ENCODE measurements around the gene MAEL.

Gene MAEL

GRCh38 chr1:166980383-166980782, 8.7 kb upstream of the MAEL start:
- Histone ChIP-seq H3K27ac (ENCODE audit: low read depth, low read length) (no peak overlapping the region), H3K36me3 (ENCODE audit: control insufficient read depth, insufficient read depth, low read length) (no peaks in the 10 kb centered on the region), H3K4me3 (ENCODE audit: low read depth, low read length) (no peak overlapping the region), H3K27me3 (ENCODE audit: control insufficient read depth, insufficient read depth, low read length) (peaks cover 42% of the 10 kb centered on the region), H3K9me3 (ENCODE audit: control insufficient read depth, insufficient read depth, low read length) (no peaks in the 10 kb centered on the region), H3K4me1 (ENCODE audit: control insufficient read depth, insufficient read depth, low read length) (no peaks in the 10 kb centered on the region), H3K9ac (ENCODE audit: low read depth, low read length) (no peak overlapping the region)

GRCh38 chr1:166980818-166981217, 8.3 kb upstream of the MAEL start:
- H3K27ac ChIP-seq (ENCODE audit: low read depth, low read length): no peak overlapping the region
- H3K36me3 ChIP-seq (ENCODE audit: control insufficient read depth, insufficient read depth, low read length): no peaks in the 10 kb centered on the region
- no peaks in the 10 kb centered on the region for H3K9me3 ChIP-seq (ENCODE audit: control insufficient read depth, insufficient read depth, low read length)
- peaks cover 38% of the 10 kb centered on the region for H3K27me3 ChIP-seq (ENCODE audit: control insufficient read depth, insufficient read depth, low read length)
- no peak overlapping the region for H3K4me3 ChIP-seq (ENCODE audit: low read depth, low read length)
- no peaks in the 10 kb centered on the region for H3K4me1 ChIP-seq (ENCODE audit: control insufficient read depth, insufficient read depth, low read length)
- no peak overlapping the region for H3K9ac ChIP-seq (ENCODE audit: low read depth, low read length)

GRCh38 chr1:166981589-166981988, 7.5 kb upstream of the MAEL start:
- no peak overlapping the region for H3K27ac ChIP-seq (ENCODE audit: low read depth, low read length)
- H3K9me3 ChIP-seq (ENCODE audit: control insufficient read depth, insufficient read depth, low read length): no peaks in the 10 kb centered on the region
- peaks cover 30% of the 10 kb centered on the region for H3K27me3 ChIP-seq (ENCODE audit: control insufficient read depth, insufficient read depth, low read length)
- no peak overlapping the region for H3K4me3 ChIP-seq (ENCODE audit: low read depth, low read length)
- H3K4me1 ChIP-seq (ENCODE audit: control insufficient read depth, insufficient read depth, low read length): no peaks in the 10 kb centered on the region
- H3K9ac ChIP-seq (ENCODE audit: low read depth, low read length): no peak overlapping the region
- H3K36me3 ChIP-seq (ENCODE audit: control insufficient read depth, insufficient read depth, low read length): no peaks in the 10 kb centered on the region

- Histone ChIP-seq H3K36me3 (ENCODE audit: control insufficient read depth, insufficient read depth, low read length) (no peaks in the 10 kb centered on the region), H3K9me3 (ENCODE audit: control insufficient read depth, insufficient read depth, low read length) (no peaks in the 10 kb centered on the region), H3K4me1 (ENCODE audit: control insufficient read depth, insufficient read depth, low read length) (peaks cover 7% of the 10 kb centered on the region), H3K27ac (ENCODE audit: low read depth, low read length) (no peak overlapping the region), H3K9ac (ENCODE audit: low read depth, low read length) (no peak overlapping the region), H3K4me3 (ENCODE audit: low read depth, low read length) (no peak overlapping the region), H3K27me3 (ENCODE audit: control insufficient read depth, insufficient read depth, low read length) (no peaks in the 10 kb centered on the region)
These were observed 10.0 kb downstream of the MAEL start for GRCh38 chr1:166999075-166999474.

- no peak overlapping the region for H3K4me3 ChIP-seq (ENCODE audit: low read depth, low read length)
- H3K27ac ChIP-seq (ENCODE audit: low read depth, low read length): no peak overlapping the region
These were observed 10.5 kb downstream of the MAEL start for GRCh38 chr1:166999500-167000055.

GRCh38 chr1:167000546-167000945, 11.5 kb downstream of the MAEL start:
- no peak overlapping the region for H3K27ac ChIP-seq (ENCODE audit: low read depth, low read length)

More at GRCh38 chr1:166999500-167000055, 10.5 kb downstream of the MAEL start:
- H3K9ac ChIP-seq (ENCODE audit: low read depth, low read length): no peak overlapping the region
- no peaks in the 10 kb centered on the region for H3K9me3 ChIP-seq (ENCODE audit: control insufficient read depth, insufficient read depth, low read length)
- H3K36me3 ChIP-seq (ENCODE audit: control insufficient read depth, insufficient read depth, low read length): no peaks in the 10 kb centered on the region
- no peaks in the 10 kb centered on the region for H3K27me3 ChIP-seq (ENCODE audit: control insufficient read depth, insufficient read depth, low read length)
- H3K4me1 ChIP-seq (ENCODE audit: control insufficient read depth, insufficient read depth, low read length): peaks cover 7% of the 10 kb centered on the region

GRCh38 chr1:167002354-167002753, 13.3 kb downstream of the MAEL start:
- no peaks in the 10 kb centered on the region for H3K36me3 ChIP-seq (ENCODE audit: control insufficient read depth, insufficient read depth, low read length)
- no peak overlapping the region for H3K9ac ChIP-seq (ENCODE audit: low read depth, low read length)
- H3K27ac ChIP-seq (ENCODE audit: low read depth, low read length): no peak overlapping the region
- H3K9me3 ChIP-seq (ENCODE audit: control insufficient read depth, insufficient read depth, low read length): no peaks in the 10 kb centered on the region
- H3K4me3 ChIP-seq (ENCODE audit: low read depth, low read length): no peak overlapping the region
- H3K4me1 ChIP-seq (ENCODE audit: control insufficient read depth, insufficient read depth, low read length): no peaks in the 10 kb centered on the region
- H3K27me3 ChIP-seq (ENCODE audit: control insufficient read depth, insufficient read depth, low read length): no peaks in the 10 kb centered on the region

More at GRCh38 chr1:167000546-167000945, 11.5 kb downstream of the MAEL start:
- Histone ChIP-seq H3K36me3 (ENCODE audit: control insufficient read depth, insufficient read depth, low read length) (no peaks in the 10 kb centered on the region), H3K4me1 (ENCODE audit: control insufficient read depth, insufficient read depth, low read length) (peaks cover 7% of the 10 kb centered on the region), H3K9me3 (ENCODE audit: control insufficient read depth, insufficient read depth, low read length) (no peaks in the 10 kb centered on the region), H3K4me3 (ENCODE audit: low read depth, low read length) (no peak overlapping the region), H3K9ac (ENCODE audit: low read depth, low read length) (no peak overlapping the region), H3K27me3 (ENCODE audit: control insufficient read depth, insufficient read depth, low read length) (no peaks in the 10 kb centered on the region)

- no peak overlapping the region for H3K27ac ChIP-seq (ENCODE audit: low read depth, low read length)
- H3K4me3 ChIP-seq (ENCODE audit: low read depth, low read length): no peak overlapping the region
- no peaks in the 10 kb centered on the region for H3K9me3 ChIP-seq (ENCODE audit: control insufficient read depth, insufficient read depth, low read length)
- H3K36me3 ChIP-seq (ENCODE audit: control insufficient read depth, insufficient read depth, low read length): no peaks in the 10 kb centered on the region
- no peak overlapping the region for H3K9ac ChIP-seq (ENCODE audit: low read depth, low read length)
- no peaks in the 10 kb centered on the region for H3K4me1 ChIP-seq (ENCODE audit: control insufficient read depth, insufficient read depth, low read length)
- H3K27me3 ChIP-seq (ENCODE audit: control insufficient read depth, insufficient read depth, low read length): no peaks in the 10 kb centered on the region
These were observed 14.6 kb downstream of the MAEL start for GRCh38 chr1:167003711-167004110.

- no peaks in the 10 kb centered on the region for H3K9me3 ChIP-seq (ENCODE audit: control insufficient read depth, insufficient read depth, low read length)
- H3K4me1 ChIP-seq (ENCODE audit: control insufficient read depth, insufficient read depth, low read length): peaks cover 8% of the 10 kb centered on the region
- H3K27ac ChIP-seq (ENCODE audit: low read depth, low read length): no peak overlapping the region
- no peak overlapping the region for H3K9ac ChIP-seq (ENCODE audit: low read depth, low read length)
- H3K4me3 ChIP-seq (ENCODE audit: low read depth, low read length): no peak overlapping the region
- no peaks in the 10 kb centered on the region; the same call in 1 of the 2 replicates for H3K27me3 ChIP-seq (ENCODE audit: control insufficient read depth, insufficient read depth, low read length)
- H3K36me3 ChIP-seq (ENCODE audit: control insufficient read depth, insufficient read depth, low read length): no peaks in the 10 kb centered on the region
These were observed 22.6 kb downstream of the MAEL start for GRCh38 chr1:167011560-167012191.

- H3K27ac ChIP-seq (ENCODE audit: low read depth, low read length): no peak overlapping the region
- H3K9me3 ChIP-seq (ENCODE audit: control insufficient read depth, insufficient read depth, low read length): no peaks in the 10 kb centered on the region
- no peak overlapping the region for H3K9ac ChIP-seq (ENCODE audit: low read depth, low read length)
- H3K4me1 ChIP-seq (ENCODE audit: control insufficient read depth, insufficient read depth, low read length): peaks cover 8% of the 10 kb centered on the region
- H3K4me3 ChIP-seq (ENCODE audit: low read depth, low read length): no peak overlapping the region
- H3K27me3 ChIP-seq (ENCODE audit: control insufficient read depth, insufficient read depth, low read length): no peaks in the 10 kb centered on the region; the same call in 1 of the 2 replicates
- no peaks in the 10 kb centered on the region for H3K36me3 ChIP-seq (ENCODE audit: control insufficient read depth, insufficient read depth, low read length)
These were observed 23.5 kb downstream of the MAEL start for GRCh38 chr1:167012570-167012969.

- H3K4me3 ChIP-seq (ENCODE audit: low read depth, low read length): no peak overlapping the region; the same call in 1 of the 2 replicates
- no peaks in the 10 kb centered on the region; the same call in 1 of the 2 replicates for H3K27me3 ChIP-seq (ENCODE audit: control insufficient read depth, insufficient read depth, low read length)
- H3K9ac ChIP-seq (ENCODE audit: low read depth, low read length): no peak overlapping the region
- no peak overlapping the region for H3K27ac ChIP-seq (ENCODE audit: low read depth, low read length)
- no peaks in the 10 kb centered on the region for H3K9me3 ChIP-seq (ENCODE audit: control insufficient read depth, insufficient read depth, low read length)
- H3K4me1 ChIP-seq (ENCODE audit: control insufficient read depth, insufficient read depth, low read length): peaks cover 8% of the 10 kb centered on the region
- no peaks in the 10 kb centered on the region for H3K36me3 ChIP-seq (ENCODE audit: control insufficient read depth, insufficient read depth, low read length)
These were observed 24.2 kb downstream of the MAEL start for GRCh38 chr1:167013108-167013929.

Data from HUES48 (cell line).